GM12891 (cell line): Measurements from ENCODE around the gene PRR35.

Source experiments
- POLR2A ChIP-seq: IDR thresholded peaks from 2 replicates; pipeline ENCODE4 v1.6.1; 2011; ENCODE audit warnings: low read depth, low read length, control low read depth
- POLR2AphosphoS5 ChIP-seq: IDR thresholded peaks from 2 replicates; pipeline ENCODE4 v1.6.1; 2011; ENCODE audit warnings: low read depth, low read length, control low read depth

DNA sequence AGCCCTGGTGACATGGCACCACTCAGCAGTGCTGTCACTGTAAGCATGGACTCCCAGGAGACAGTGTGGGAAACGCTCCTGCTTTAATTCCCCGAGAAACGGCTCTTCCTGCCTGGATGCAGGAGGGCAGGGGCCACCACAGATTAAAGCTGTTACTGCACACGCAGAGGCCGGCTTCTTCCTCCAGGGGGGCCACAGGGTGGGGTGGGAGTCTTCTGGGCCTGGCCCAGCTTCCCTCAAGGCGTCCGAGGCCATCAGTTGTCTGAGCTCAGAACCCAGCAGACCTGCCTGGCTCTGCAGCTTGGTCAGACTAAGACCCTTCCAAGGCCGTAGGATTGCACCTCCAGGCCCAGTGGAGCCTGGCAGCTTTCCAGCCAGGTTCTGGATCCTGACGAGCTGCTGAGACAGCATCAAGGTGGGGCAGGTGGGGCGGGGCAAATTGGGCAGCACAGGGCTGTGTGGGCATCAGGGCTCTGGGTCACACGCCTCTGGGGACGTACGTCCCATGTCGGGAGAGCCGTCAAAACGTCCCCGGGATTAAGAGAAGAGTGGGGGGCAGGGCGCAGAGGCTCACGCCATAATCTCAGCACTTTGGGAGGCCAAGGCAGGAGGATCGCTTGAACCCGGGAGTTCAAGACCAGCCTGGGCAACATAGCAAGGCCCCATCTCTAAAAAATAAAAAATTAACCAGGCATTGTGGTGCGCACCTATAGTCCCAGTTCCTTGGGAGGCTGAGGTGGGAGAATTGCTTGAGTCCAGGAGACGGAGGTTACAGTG lies 37.7 kb upstream of the PRR35 start:
- TF ChIP-seq POLR2AphosphoS5 (no peak), POLR2A (no peak)
